Loucy (cell line): ENCODE data around the gene LRRC27.

Experiments used
- H2AFZ ChIP-seq: fragments of 200-600 bp; sonication (generic); 2 replicates; pipeline ENCODE4 v1.6.0; 2016; ENCODE audit warnings: antibody characterized with exemption, mild to moderate bottlenecking, low read length, moderate library complexity
- H3F3A ChIP-seq: fragments of 200-600 bp; 2 replicates; pipeline ENCODE4 v1.6.0; 2016; ENCODE audit warnings: antibody characterized with exemption, low read depth, mild to moderate bottlenecking
- H3K27me3 ChIP-seq: fragments of 200-600 bp; sonication (generic); 2 replicates; pipeline ENCODE4 v1.6.1; 2014; ENCODE audit warnings: low read length, mild to moderate bottlenecking; ENCODE audit not compliant: insufficient read depth, poor library complexity, severe bottlenecking
- H3K36me3 ChIP-seq: fragments of 200-600 bp; sonication (generic); 2 replicates; pipeline ENCODE4 v1.6.1; 2016; ENCODE audit warnings: low read length; ENCODE audit not compliant: insufficient read depth
- H3K4me1 ChIP-seq: fragments of 200-600 bp; sonication (generic); 2 replicates; pipeline ENCODE4 v1.5.1; 2014; ENCODE audit warnings: low read length, mild to moderate bottlenecking; ENCODE audit not compliant: insufficient read depth, poor library complexity, severe bottlenecking
- H3K4me2 ChIP-seq: fragments of 200-600 bp; sonication (generic); 2 replicates; pipeline ENCODE4 v1.6.0; 2014; ENCODE audit warnings: antibody characterized with exemption, low read length, low read depth, mild to moderate bottlenecking; ENCODE audit not compliant: poor library complexity, severe bottlenecking
- H3K4me3 ChIP-seq: fragments of 200-600 bp; sonication (generic); 2 replicates; pipeline ENCODE4 v1.5.1; 2014; ENCODE audit warnings: low read length, mild to moderate bottlenecking, mixed read lengths; ENCODE audit not compliant: poor library complexity, severe bottlenecking
- H3K79me2 ChIP-seq: fragments of 200-600 bp; sonication (generic); 2 replicates; pipeline ENCODE4 v1.6.1; 2014; ENCODE audit warnings: low read length; ENCODE audit not compliant: insufficient read depth
- H3K9ac ChIP-seq: fragments of 200-600 bp; sonication (generic); 2 replicates; pipeline ENCODE4 v1.6.0; 2014; ENCODE audit warnings: mild to moderate bottlenecking, low read depth, low read length, moderate library complexity; ENCODE audit not compliant: poor library complexity, severe bottlenecking
- H3K9me2 ChIP-seq: fragments of 200-600 bp; sonication (generic); replicated peaks from 2 replicates; pipeline ENCODE4 v1.6.1; 2016; ENCODE audit warnings: low read depth, low read length, mixed read lengths
- H3K9me3 ChIP-seq: fragments of 200-600 bp; sonication (generic); 2 replicates; pipeline ENCODE4 v1.6.1; 2014; ENCODE audit warnings: mild to moderate bottlenecking, antibody characterized with exemption, low read length, low read depth; ENCODE audit not compliant: insufficient read depth
- H4K20me1 ChIP-seq: fragments of 200-600 bp; sonication (generic); 2 replicates; pipeline ENCODE4 v1.6.0; 2014; ENCODE audit warnings: antibody characterized with exemption, low read length, mild to moderate bottlenecking; ENCODE audit not compliant: insufficient read depth, poor library complexity, severe bottlenecking
- EZH2phosphoT487 ChIP-seq: fragments of 200-600 bp; IDR thresholded peaks from 2 replicates; pipeline ENCODE4 v1.6.1; 2018; ENCODE audit warnings: antibody characterized with exemption, mild to moderate bottlenecking, moderate library complexity, borderline replicate concordance
- TF ChIP-seq, protein P1 (sequence below): fragments of 200-600 bp; sonication (generic); conservative IDR thresholded peaks from 2 replicates; pipeline ENCODE4 v1.5.1; 2014; ENCODE audit warnings: mild to moderate bottlenecking, antibody characterized with exemption, low read length

The LRRC27 gene

DNA sequence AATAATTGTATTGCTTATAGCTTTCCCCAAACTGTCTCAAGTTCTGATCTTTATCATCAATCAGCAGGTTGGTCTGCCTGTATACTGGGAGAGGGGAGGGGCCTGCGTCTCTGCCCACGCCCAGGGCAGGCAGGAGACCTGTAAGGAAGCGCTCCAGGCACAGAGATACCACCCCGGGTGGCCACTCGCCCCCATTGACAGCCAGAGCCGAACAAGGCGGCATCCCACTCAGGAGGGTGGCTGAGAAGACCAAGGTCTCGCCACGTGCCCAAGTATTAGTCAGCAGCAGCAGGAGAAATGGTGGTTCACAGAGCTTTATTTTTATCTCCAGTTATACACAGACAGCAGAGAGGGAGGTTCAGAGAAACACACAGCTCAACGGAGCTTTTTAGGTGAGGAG, 31.4 kb upstream of the LRRC27 start:
- no peaks in the 10 kb centered on the region for H3K27me3 ChIP-seq

DNA sequence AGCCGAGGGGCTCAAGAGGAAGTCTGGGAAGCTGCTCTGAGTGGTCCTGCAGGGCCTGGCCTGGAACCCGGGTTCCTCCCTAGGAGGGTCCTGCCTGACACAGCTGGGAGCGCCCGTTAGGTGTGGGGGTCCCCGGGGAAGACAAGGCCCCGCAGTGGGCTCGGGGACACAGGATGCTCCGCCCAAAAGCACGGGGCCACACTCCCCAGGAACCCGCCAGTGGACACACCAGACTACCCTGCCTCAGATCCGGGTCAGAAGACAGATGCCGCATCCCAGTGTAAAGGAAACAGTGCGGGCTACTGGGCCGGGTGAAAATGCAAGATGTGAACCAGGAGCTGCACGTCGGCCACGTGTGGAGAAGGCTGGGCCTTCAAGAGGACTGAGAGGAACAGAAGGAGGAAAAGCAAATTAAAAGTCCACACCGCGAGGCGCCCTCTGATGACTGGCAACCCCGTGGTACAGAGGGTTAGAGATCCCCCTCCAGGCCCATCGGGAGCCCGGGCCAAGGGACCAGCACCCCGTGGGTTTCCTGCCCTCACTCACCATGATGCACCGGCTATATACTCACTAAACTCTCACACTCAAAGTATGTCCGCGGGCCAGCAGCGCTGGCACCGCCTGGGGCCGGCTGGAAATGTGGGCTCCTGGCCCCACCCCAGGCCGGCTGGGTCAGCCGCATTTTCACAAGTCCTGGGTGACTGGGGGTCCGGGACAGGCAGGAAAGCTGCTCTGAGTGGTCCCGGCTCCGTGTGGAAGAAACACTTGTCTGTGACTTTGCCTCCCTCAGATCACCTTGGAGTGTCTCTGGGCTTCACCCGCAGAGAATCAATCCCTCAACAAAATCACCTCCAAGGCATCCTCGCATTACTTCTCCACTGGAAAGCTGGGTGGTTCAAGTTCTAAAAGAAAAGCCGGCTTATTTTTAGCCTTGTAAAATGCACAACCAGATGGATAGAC, 30.3 kb upstream of the LRRC27 start:
- Histone ChIP-seq H3K9me3 (no peaks in the 10 kb centered on the region), H3K4me2 (no peak overlapping the region), H3K36me3 (no peaks in the 10 kb centered on the region), H3K4me3 (no peak overlapping the region), H3K4me1 (no peaks in the 10 kb centered on the region), H3F3A (no peaks in the 10 kb centered on the region), H3K9ac (no peak overlapping the region), H2AFZ (no peak overlapping the region), H3K79me2 (no peaks in the 10 kb centered on the region), H3K27me3 (no peaks in the 10 kb centered on the region), H4K20me1 (no peaks in the 10 kb centered on the region), H3K9me2 (no peaks in the 10 kb centered on the region)
- TF ChIP-seq, protein P1, sequence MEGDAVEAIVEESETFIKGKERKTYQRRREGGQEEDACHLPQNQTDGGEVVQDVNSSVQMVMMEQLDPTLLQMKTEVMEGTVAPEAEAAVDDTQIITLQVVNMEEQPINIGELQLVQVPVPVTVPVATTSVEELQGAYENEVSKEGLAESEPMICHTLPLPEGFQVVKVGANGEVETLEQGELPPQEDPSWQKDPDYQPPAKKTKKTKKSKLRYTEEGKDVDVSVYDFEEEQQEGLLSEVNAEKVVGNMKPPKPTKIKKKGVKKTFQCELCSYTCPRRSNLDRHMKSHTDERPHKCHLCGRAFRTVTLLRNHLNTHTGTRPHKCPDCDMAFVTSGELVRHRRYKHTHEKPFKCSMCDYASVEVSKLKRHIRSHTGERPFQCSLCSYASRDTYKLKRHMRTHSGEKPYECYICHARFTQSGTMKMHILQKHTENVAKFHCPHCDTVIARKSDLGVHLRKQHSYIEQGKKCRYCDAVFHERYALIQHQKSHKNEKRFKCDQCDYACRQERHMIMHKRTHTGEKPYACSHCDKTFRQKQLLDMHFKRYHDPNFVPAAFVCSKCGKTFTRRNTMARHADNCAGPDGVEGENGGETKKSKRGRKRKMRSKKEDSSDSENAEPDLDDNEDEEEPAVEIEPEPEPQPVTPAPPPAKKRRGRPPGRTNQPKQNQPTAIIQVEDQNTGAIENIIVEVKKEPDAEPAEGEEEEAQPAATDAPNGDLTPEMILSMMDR: no peak
- TF ChIP-seq EZH2phosphoT487: no peak

More for the DNA sequence above, 31.4 kb upstream of the LRRC27 start:
- no peak overlapping the region for H2AFZ ChIP-seq
- H3K4me1 ChIP-seq: no peaks in the 10 kb centered on the region
- TF ChIP-seq EZH2phosphoT487: no peak
- TF ChIP-seq, protein P1: no peak
- no peaks in the 10 kb centered on the region for H4K20me1 ChIP-seq
- H3K4me2 ChIP-seq: no peak overlapping the region
- no peaks in the 10 kb centered on the region for H3K36me3 ChIP-seq
- H3K4me3 ChIP-seq: no peak overlapping the region
- no peaks in the 10 kb centered on the region for H3K79me2 ChIP-seq
- no peaks in the 10 kb centered on the region for H3K9me3 ChIP-seq
- no peak overlapping the region for H3K9ac ChIP-seq
- H3F3A ChIP-seq: no peaks in the 10 kb centered on the region
- H3K9me2 ChIP-seq: no peaks in the 10 kb centered on the region

DNA sequence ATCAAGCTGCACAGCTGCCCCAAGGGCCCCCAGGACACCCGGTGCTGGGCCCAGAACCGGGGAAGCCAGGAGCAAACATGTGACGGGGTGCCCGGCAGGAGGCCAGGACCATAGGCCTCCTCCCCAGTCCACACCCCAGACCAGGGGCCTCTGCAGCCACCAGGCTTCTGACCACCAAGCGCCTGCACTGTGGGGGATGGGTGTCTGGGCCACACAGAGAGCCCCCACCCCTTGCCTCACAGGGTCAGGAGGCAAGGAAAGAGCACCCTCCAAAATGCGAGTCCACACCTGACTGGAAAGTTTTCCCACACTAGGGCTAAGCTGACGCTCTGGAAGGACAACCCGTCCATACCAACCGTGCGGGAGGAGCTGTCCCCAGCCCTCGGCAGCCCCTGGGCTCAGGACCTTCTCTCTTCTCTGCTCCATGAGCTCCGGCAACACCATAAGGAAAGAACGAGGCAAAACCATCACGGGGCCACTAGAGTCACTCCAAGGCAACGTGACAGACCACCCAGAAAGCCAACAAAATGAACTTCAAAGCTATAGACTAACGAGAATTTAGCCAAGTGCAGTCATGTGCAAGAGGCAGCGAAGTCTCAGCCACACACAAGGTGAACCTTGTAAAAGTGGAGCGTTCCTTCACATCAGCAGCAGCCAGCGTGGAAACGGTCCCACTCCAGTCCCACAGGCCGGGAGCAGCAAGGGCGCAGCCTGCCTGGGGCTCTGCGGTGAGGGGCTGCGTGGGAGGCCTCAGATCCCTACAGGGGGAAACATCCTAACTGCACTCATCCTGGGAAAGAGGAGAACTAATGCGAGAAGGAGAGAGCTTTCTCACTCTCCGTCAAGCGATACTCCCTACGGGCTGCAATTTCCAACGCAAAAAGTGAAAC, 29.3 kb upstream of the LRRC27 start:
- no peaks in the 10 kb centered on the region for H4K20me1 ChIP-seq
- H3K9ac ChIP-seq: no peak overlapping the region
- no peaks in the 10 kb centered on the region for H3F3A ChIP-seq
- no peak overlapping the region for H3K4me3 ChIP-seq
- H3K79me2 ChIP-seq: no peaks in the 10 kb centered on the region
- no peaks in the 10 kb centered on the region for H3K9me3 ChIP-seq
- no peak overlapping the region for H2AFZ ChIP-seq
- no peaks in the 10 kb centered on the region for H3K9me2 ChIP-seq
- no peaks in the 10 kb centered on the region for H3K4me1 ChIP-seq
- TF ChIP-seq, protein P1: no peak
- no peak for TF ChIP-seq EZH2phosphoT487
- H3K27me3 ChIP-seq: no peaks in the 10 kb centered on the region
- no peak overlapping the region for H3K4me2 ChIP-seq
- no peaks in the 10 kb centered on the region for H3K36me3 ChIP-seq
